GM12864 (cell line): ENCODE results near the gene TSNAX.

Experiments
- DNase-seq: peaks from one replicate; pipeline ENCODE4 v3.0.0-alpha.2; 2011; ENCODE audit warnings: low read depth
- H3K4me3 ChIP-seq: 2 replicates; pipeline ENCODE4 v1.5.1; 2011; ENCODE audit warnings: mild to moderate bottlenecking, low read depth, low read length, control low read depth
- TF ChIP-seq, protein P1 (sequence below): IDR thresholded peaks from 2 replicates; pipeline ENCODE4 v1.5.1; 2011; ENCODE audit warnings: low read depth, mild to moderate bottlenecking, moderate library complexity, low read length, control low read depth, inconsistent platforms; ENCODE audit errors: missing control alignments

Gene TSNAX

GRCh38 chr1:231597971-231598370 is 69.5 kb downstream of the TSNAX start:
- H3K4me3 ChIP-seq = no peak overlapping the region
- no peak for DNase-seq
- TF ChIP-seq, protein P1, sequence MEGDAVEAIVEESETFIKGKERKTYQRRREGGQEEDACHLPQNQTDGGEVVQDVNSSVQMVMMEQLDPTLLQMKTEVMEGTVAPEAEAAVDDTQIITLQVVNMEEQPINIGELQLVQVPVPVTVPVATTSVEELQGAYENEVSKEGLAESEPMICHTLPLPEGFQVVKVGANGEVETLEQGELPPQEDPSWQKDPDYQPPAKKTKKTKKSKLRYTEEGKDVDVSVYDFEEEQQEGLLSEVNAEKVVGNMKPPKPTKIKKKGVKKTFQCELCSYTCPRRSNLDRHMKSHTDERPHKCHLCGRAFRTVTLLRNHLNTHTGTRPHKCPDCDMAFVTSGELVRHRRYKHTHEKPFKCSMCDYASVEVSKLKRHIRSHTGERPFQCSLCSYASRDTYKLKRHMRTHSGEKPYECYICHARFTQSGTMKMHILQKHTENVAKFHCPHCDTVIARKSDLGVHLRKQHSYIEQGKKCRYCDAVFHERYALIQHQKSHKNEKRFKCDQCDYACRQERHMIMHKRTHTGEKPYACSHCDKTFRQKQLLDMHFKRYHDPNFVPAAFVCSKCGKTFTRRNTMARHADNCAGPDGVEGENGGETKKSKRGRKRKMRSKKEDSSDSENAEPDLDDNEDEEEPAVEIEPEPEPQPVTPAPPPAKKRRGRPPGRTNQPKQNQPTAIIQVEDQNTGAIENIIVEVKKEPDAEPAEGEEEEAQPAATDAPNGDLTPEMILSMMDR = no peak

DNA sequence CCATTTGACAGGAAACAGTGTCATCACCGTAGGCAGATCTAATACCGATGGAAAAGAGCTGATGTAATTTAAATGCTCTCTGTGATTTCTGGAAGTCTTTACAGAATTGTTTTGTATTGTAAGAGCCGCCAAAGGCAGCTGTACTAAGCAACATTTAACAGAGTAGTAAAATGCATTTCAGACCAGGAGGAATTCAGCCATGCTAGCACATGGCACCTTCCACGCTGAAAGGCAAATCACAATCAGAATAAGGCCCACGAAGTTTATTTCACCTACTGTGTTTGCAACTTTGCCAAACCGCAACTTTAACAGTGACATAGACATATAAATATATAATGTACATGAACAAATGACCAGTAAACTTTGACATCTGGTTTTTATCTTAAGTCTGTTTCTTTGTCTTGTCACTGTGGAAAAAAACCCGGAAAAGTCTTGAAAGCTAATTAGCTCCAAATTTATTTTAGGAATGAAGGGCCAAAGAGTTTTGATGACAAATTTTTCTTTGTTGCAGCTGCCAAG is 72.0 kb downstream of the TSNAX start:
- TF ChIP-seq, protein P1 = no peak
- H3K4me3 ChIP-seq = no peak overlapping the region
- DNase-seq = no peak

DNA sequence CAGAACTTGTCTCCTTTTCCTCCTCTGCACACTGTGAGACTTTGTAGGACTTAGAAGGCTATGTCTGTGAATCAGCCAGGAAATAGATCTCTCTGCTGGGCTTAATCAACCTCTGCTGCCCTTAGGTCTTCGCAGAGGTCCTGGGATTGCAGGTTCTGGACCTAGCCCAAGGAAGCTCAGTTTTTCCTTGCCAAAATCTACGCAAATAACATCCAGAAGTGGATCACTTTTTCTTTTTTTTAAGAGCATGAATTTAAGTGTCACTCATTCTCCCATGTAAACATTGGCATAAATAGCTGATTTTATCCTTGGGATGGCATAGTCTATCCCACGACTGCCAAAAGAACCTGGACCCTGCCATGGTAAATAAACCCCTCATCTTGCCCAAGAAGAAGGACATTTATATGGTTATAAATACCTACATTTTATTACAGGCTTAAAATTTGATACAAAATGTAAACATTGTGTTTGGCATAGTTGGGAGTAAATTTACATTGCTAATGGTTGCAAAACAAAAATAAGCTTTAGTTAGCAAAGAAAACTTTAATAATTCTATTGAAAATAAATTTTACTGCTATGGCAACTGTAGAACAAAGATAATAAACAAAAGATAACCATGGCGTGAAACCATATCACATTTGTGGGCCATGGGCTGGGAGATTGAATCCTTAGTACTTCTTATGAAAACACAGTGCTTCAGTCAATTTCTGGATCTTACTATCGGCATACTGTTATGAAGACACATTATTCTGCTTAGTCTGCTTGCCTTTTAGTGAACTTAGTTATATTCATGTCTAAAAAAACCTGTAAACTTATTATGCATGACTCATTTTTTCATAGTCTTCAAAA is 73.6 kb downstream of the TSNAX start:
- TF ChIP-seq, protein P1 = no peak
- no peak for DNase-seq
- H3K4me3 ChIP-seq = no peak overlapping the region

GRCh38 chr1:231602673-231602984 is 74.2 kb downstream of the TSNAX start:
- no peak for DNase-seq
- no peak overlapping the region for H3K4me3 ChIP-seq
- TF ChIP-seq, protein P1 = no peak

DNA sequence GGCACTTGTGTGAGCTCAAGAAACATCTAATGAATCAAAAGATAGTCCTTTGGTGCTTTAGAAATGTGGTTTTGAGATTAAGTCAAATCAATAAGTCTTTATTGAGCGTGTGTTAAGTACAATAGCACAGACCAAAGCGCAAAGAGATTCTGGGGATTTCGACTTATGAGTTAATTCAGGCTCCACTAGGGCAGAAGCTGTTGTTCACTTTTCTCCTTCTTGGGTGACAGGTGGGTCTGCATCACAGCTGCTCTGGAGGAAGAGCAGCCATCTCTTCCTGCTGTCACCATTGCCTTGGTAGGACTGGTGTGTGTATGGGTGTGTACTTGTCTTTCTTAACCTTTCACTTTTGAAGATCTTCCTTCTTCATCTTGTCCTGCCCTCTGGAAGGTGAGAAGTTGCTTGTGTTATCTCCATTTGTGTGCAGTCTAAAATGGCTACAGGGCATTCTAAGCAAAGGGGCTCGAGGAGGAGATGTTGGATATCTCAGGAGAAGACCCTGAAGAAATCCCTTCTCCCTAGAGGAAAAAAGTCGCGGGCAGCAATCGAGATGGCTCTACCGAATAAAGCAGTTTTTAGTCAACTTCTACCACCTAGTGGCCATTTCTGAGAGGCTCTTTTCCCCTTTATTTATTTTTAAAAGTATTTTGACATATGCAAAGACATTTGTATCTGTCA is 75.3 kb downstream of the TSNAX start:
- DNase-seq = no peak
- peak overlapping the region; percentile 58 for H3K4me3 ChIP-seq

DNA sequence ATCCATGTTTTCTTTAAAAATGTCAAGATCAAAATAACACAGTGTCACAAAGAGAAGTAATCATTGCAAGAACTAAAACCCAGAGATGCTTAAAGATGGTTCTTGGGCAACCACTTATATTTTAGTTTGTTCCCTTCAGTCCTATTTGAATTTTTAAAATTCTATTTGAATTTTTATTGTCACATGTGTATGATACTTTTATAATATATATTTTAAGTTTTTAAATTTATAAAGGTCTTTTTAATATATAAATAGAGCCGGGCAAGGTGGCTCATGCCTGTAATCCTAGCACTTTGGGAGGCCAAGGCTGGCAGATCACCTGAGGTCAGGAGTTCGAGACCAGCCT is 75.8 kb downstream of the TSNAX start:
- no peak for DNase-seq
- no peak overlapping the region for H3K4me3 ChIP-seq
- TF ChIP-seq, protein P1 = no peak

More for the DNA sequence above, 75.3 kb downstream of the TSNAX start:
- TF ChIP-seq, protein P1 = peak; percentile 72
